SK-N-SH treated with all-trans-retinoic acid at 6 μM for 48 hours (cell line): Measurements from ENCODE around the gene KRT85.

ENCODE experiments used
- SNAI2 ChIP-seq: fragments of 250-450 bp; sonication (Bioruptor Pico); IDR thresholded peaks from 2 replicates; pipeline ENCODE4 v1.5.0; 2020; ENCODE audit warnings: mild to moderate bottlenecking, moderate library complexity
- TF ChIP-seq, protein P1 (sequence below): fragments of 250-450 bp; sonication (Bioruptor Pico); IDR thresholded peaks from 2 replicates; pipeline ENCODE4 v1.8.0; 2020; ENCODE audit warnings: mild to moderate bottlenecking, moderate library complexity, borderline replicate concordance

DNA sequence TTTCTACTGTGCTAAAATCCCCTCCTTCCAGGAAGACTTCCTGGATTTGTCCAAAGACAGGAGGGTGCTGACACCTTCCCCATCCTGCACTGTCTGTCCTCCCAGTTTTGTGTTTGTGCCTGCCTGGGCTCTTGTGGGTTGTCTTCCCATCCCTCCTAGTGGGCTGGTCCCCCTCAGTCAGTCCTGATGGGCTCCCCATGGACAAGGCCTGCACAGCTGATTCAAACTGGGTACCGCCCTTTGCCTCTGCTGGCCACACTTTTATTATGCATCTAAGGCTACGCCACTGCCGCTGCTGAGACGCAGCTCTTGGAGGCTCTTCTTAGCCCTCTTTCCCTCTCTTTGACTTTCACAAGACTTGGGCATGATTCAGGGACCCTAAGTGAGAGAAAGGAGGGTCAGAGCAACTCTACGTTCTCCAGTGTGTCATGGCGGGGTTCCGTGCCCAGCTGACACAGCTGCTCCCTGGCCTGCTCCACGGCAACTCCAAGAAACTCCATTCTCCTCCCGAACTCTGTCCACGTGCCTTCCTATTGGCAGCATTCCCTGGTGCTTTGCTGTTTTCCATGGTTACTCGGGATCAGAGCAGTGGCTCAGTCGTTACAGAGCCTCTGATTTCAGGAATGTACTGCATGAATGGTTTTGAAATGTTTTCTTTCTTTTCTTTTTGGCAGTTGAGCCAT, 3.8 kb upstream of the KRT85 start:
- TF ChIP-seq SNAI2 (CRISPR knock-in tag): no peak
- TF ChIP-seq, protein P1, sequence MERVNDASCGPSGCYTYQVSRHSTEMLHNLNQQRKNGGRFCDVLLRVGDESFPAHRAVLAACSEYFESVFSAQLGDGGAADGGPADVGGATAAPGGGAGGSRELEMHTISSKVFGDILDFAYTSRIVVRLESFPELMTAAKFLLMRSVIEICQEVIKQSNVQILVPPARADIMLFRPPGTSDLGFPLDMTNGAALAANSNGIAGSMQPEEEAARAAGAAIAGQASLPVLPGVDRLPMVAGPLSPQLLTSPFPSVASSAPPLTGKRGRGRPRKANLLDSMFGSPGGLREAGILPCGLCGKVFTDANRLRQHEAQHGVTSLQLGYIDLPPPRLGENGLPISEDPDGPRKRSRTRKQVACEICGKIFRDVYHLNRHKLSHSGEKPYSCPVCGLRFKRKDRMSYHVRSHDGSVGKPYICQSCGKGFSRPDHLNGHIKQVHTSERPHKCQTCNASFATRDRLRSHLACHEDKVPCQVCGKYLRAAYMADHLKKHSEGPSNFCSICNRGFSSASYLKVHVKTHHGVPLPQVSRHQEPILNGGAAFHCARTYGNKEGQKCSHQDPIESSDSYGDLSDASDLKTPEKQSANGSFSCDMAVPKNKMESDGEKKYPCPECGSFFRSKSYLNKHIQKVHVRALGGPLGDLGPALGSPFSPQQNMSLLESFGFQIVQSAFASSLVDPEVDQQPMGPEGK (CRISPR knock-in tag): no peak
